ENCODE measurements around the gene C1orf226. TPM values are rescaled to one million over a fixed set of nuclear protein-coding genes. Genes with fewer than 3 reads are reported as not detected.

Gene C1orf226
- total and polyA plus RNA-seq, 9 of the 15 experiments (the other 6 are each of a cell fraction or from before 2014, with no cell fraction given), result 0.10 to 1.4 (median 0.47) TPM

GRCh38 chr1:162391790-162392563 lies 10.4 kb downstream of the C1orf226 start (continued):
- TF ChIP-seq BHLHE40 (IDR thresholded peaks at IDR 0.05; ENCODE audit: low read length), result no peak
- TF ChIP-seq NFXL1 (CRISPR knock-in tag; IDR thresholded peaks at IDR 0.05), result no peak
- peak; percentile 13; the same call in 1 of the 2 replicates for TF ChIP-seq GATAD2B (IDR thresholded peaks at IDR 0.05; ENCODE audit: borderline replicate concordance)
- TF ChIP-seq SRSF7 (optimal IDR thresholded peaks at IDR 0.05; ENCODE audit: low read depth, low read length), result no peak
- no peak for TF ChIP-seq ZNF609 (CRISPR knock-in tag; IDR thresholded peaks at IDR 0.05; ENCODE audit: borderline replicate concordance)
- no peak for TF ChIP-seq ZNF311 (CRISPR knock-in tag; IDR thresholded peaks at IDR 0.05)
- no peak for TF ChIP-seq HNRNPL (IDR thresholded peaks at IDR 0.05; ENCODE audit: low read depth, low read length)
- TF ChIP-seq ZNF274 (IDR thresholded peaks at IDR 0.05; ENCODE audit: borderline replicate concordance, low read depth, low read length), result no peak
- TF ChIP-seq DACH1 (IDR thresholded peaks at IDR 0.05; ENCODE audit: partially characterized antibody), result peak; percentile 57
- no peak for TF ChIP-seq BRD4 (IDR thresholded peaks at IDR 0.05)
- no peak for TF ChIP-seq FOXJ2 (tag; IDR thresholded peaks at IDR 0.05)
- peak; percentile 82 for TF ChIP-seq ARID1B (IDR thresholded peaks at IDR 0.05)
- TF ChIP-seq FOXO4 (CRISPR knock-in tag; IDR thresholded peaks at IDR 0.05), result no peak
- no peak for TF ChIP-seq ZKSCAN1 (IDR thresholded peaks at IDR 0.05; ENCODE audit: low read depth, low read length)
- TF ChIP-seq, protein P1, sequence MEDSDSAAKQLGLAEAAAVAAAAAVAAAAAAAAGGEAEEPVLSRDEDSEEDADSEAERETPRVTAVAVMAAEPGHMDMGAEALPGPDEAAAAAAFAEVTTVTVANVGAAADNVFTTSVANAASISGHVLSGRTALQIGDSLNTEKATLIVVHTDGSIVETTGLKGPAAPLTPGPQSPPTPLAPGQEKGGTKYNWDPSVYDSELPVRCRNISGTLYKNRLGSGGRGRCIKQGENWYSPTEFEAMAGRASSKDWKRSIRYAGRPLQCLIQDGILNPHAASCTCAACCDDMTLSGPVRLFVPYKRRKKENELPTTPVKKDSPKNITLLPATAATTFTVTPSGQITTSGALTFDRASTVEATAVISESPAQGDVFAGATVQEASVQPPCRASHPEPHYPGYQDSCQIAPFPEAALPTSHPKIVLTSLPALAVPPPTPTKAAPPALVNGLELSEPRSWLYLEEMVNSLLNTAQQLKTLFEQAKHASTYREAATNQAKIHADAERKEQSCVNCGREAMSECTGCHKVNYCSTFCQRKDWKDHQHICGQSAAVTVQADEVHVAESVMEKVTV (CRISPR knock-in tag; IDR thresholded peaks at IDR 0.05), result peak; percentile 82
- TF ChIP-seq NONO (IDR thresholded peaks at IDR 0.05; ENCODE audit: low read depth in 2 of 2, low read length in 1 of 2), result no peak
- TF ChIP-seq FOXK2 (conservative IDR thresholded peaks at IDR 0.05 in 1 of 2, IDR thresholded peaks at IDR 0.05 in 1 of 2; ENCODE audit: low read depth in 2 of 2), result peak; percentile 65 to 67; a peak in 3 of 4 replicates
- TF ChIP-seq GATAD2A (IDR thresholded peaks at IDR 0.05), result peak; percentile 90
- TF ChIP-seq ZBTB2 (IDR thresholded peaks at IDR 0.05), result peak; percentile 86
- no peak for TF ChIP-seq TCF7 (IDR thresholded peaks at IDR 0.05; ENCODE audit: borderline replicate concordance)
